Measurements from ENCODE around the gene KDM4B.

DNA sequence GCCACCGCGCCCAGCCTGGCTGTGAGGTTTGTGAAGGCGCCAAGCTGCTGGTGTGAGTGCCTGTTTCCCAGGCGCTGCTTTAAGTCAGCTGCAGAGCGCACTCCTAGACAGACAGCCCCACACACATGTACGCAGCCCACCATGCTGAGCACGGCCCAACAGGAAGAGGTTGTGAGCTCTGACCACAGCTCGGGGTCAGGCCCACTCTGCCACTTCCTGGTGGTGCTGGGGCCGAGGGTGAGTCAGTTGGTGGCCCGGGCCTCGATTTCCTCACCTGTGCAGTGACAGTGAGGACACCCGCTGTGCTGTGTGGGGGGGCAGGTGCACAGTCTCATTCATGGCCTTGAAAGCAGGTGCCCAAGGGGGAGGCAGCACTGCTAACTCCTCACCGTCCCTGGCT, 106.7 kb downstream of the KDM4B start:
- no peak for TF ChIP-seq RXRA (IDR thresholded peaks at IDR 0.05)
- TF ChIP-seq, protein P1, sequence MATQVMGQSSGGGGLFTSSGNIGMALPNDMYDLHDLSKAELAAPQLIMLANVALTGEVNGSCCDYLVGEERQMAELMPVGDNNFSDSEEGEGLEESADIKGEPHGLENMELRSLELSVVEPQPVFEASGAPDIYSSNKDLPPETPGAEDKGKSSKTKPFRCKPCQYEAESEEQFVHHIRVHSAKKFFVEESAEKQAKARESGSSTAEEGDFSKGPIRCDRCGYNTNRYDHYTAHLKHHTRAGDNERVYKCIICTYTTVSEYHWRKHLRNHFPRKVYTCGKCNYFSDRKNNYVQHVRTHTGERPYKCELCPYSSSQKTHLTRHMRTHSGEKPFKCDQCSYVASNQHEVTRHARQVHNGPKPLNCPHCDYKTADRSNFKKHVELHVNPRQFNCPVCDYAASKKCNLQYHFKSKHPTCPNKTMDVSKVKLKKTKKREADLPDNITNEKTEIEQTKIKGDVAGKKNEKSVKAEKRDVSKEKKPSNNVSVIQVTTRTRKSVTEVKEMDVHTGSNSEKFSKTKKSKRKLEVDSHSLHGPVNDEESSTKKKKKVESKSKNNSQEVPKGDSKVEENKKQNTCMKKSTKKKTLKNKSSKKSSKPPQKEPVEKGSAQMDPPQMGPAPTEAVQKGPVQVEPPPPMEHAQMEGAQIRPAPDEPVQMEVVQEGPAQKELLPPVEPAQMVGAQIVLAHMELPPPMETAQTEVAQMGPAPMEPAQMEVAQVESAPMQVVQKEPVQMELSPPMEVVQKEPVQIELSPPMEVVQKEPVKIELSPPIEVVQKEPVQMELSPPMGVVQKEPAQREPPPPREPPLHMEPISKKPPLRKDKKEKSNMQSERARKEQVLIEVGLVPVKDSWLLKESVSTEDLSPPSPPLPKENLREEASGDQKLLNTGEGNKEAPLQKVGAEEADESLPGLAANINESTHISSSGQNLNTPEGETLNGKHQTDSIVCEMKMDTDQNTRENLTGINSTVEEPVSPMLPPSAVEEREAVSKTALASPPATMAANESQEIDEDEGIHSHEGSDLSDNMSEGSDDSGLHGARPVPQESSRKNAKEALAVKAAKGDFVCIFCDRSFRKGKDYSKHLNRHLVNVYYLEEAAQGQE (IDR thresholded peaks at IDR 0.05) = no peak
- TF ChIP-seq, protein P2, sequence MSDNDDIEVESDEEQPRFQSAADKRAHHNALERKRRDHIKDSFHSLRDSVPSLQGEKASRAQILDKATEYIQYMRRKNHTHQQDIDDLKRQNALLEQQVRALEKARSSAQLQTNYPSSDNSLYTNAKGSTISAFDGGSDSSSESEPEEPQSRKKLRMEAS (IDR thresholded peaks at IDR 0.05) = no peak
- TF ChIP-seq, protein P3, sequence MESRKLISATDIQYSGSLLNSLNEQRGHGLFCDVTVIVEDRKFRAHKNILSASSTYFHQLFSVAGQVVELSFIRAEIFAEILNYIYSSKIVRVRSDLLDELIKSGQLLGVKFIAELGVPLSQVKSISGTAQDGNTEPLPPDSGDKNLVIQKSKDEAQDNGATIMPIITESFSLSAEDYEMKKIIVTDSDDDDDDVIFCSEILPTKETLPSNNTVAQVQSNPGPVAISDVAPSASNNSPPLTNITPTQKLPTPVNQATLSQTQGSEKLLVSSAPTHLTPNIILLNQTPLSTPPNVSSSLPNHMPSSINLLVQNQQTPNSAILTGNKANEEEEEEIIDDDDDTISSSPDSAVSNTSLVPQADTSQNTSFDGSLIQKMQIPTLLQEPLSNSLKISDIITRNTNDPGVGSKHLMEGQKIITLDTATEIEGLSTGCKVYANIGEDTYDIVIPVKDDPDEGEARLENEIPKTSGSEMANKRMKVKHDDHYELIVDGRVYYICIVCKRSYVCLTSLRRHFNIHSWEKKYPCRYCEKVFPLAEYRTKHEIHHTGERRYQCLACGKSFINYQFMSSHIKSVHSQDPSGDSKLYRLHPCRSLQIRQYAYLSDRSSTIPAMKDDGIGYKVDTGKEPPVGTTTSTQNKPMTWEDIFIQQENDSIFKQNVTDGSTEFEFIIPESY (IDR thresholded peaks at IDR 0.05) = no peak
- TF ChIP-seq, protein P4, sequence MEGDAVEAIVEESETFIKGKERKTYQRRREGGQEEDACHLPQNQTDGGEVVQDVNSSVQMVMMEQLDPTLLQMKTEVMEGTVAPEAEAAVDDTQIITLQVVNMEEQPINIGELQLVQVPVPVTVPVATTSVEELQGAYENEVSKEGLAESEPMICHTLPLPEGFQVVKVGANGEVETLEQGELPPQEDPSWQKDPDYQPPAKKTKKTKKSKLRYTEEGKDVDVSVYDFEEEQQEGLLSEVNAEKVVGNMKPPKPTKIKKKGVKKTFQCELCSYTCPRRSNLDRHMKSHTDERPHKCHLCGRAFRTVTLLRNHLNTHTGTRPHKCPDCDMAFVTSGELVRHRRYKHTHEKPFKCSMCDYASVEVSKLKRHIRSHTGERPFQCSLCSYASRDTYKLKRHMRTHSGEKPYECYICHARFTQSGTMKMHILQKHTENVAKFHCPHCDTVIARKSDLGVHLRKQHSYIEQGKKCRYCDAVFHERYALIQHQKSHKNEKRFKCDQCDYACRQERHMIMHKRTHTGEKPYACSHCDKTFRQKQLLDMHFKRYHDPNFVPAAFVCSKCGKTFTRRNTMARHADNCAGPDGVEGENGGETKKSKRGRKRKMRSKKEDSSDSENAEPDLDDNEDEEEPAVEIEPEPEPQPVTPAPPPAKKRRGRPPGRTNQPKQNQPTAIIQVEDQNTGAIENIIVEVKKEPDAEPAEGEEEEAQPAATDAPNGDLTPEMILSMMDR (IDR thresholded peaks at IDR 0.05; ENCODE audit: low read depth, low read length, missing input control) = no peak
- TF ChIP-seq RAD21 (IDR thresholded peaks at IDR 0.05) = no peak
- TF ChIP-seq SP1 (IDR thresholded peaks at IDR 0.05) = no peak
- no peak for TF ChIP-seq JUND (IDR thresholded peaks at IDR 0.05)
- TF ChIP-seq, protein P5, sequence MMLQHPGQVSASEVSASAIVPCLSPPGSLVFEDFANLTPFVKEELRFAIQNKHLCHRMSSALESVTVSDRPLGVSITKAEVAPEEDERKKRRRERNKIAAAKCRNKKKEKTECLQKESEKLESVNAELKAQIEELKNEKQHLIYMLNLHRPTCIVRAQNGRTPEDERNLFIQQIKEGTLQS (IDR thresholded peaks at IDR 0.05) = no peak
- TF ChIP-seq TAF1 (conservative IDR thresholded peaks at IDR 0.05) = no peak
- TF ChIP-seq GABPA (IDR thresholded peaks at IDR 0.05 in 1 of 2, conservative IDR thresholded peaks at IDR 0.05 in 1 of 2) = no peak
